Neuronal stem cell (in vitro differentiated cells): Measurements from ENCODE around the gene GJD2.

Experiments used
- DNase-seq: peaks from one replicate; pipeline ENCODE4 v3.0.0-alpha.2; 2013; ENCODE audit warnings: low spot score
- H2AFZ ChIP-seq: one replicate; pipeline ENCODE4 v1.6.1; 2013; ENCODE audit warnings: mild to moderate bottlenecking, low read length, inconsistent platforms
- H2AK5ac ChIP-seq: 2 replicates; pipeline ENCODE4 v1.6.1; 2013; ENCODE audit warnings: low read depth, mild to moderate bottlenecking, inconsistent platforms, low read length, moderate library complexity, mixed read lengths
- H2BK120ac ChIP-seq: 2 replicates; pipeline ENCODE4 v1.6.1; 2013; ENCODE audit warnings: low read depth, mild to moderate bottlenecking, inconsistent platforms, low read length, moderate library complexity, mixed read lengths
- H2BK12ac ChIP-seq: one replicate; pipeline ENCODE4 v1.6.1; 2013; ENCODE audit warnings: low read length, inconsistent platforms
- H2BK15ac ChIP-seq: 2 replicates; pipeline ENCODE4 v1.6.1; 2013; ENCODE audit warnings: mild to moderate bottlenecking, low read length, inconsistent platforms, mixed read lengths
- H2BK5ac ChIP-seq: one replicate; pipeline ENCODE4 v1.6.1; 2013; ENCODE audit warnings: inconsistent platforms, mild to moderate bottlenecking, low read length, moderate library complexity
- H3K14ac ChIP-seq: one replicate; pipeline ENCODE4 v1.6.1; 2013; ENCODE audit warnings: low read length, inconsistent platforms
- H3K18ac ChIP-seq: 2 replicates; pipeline ENCODE4 v1.6.1; 2013; ENCODE audit warnings: low read length, inconsistent platforms
- H3K23ac ChIP-seq: 2 replicates; pipeline ENCODE4 v1.6.1; 2013; ENCODE audit warnings: low read depth, mild to moderate bottlenecking, mixed read lengths, low read length, inconsistent platforms; ENCODE audit not compliant: poor library complexity
- H3K27ac ChIP-seq: replicated peaks from 3 replicates; pipeline ENCODE4 v1.5.1; 2013; ENCODE audit warnings: low read length, inconsistent platforms
- H3K27me3 ChIP-seq, 3 experiments: 2 replicates each; pipeline ENCODE4 v1.6.1; 2013; ENCODE audit warnings: low read length in 3 of 3, mild to moderate bottlenecking in 2 of 3, inconsistent platforms in 1 of 3, low read depth in 1 of 3, mixed read lengths in 1 of 3, moderate library complexity in 1 of 3; ENCODE audit not compliant: control insufficient read depth in 3 of 3, insufficient read depth in 3 of 3
- H3K36me3 ChIP-seq, 2 donors: replicated peaks in 1 of 2; 2 replicates each; pipeline ENCODE4 v1.6.1; 2013; ENCODE audit warnings: low read length in 2 of 2; ENCODE audit not compliant: control insufficient read depth in 2 of 2, insufficient read depth in 2 of 2
- H3K4ac ChIP-seq: 2 replicates; pipeline ENCODE4 v1.6.1; 2013; ENCODE audit warnings: inconsistent platforms, mild to moderate bottlenecking, low read length, moderate library complexity
- H3K4me1 ChIP-seq, 2 donors: 1 replicate in 1 of 2; 2 replicates in 1 of 2; pipeline ENCODE4 v1.6.1; 2013; ENCODE audit warnings: low read length in 2 of 2, low read depth in 1 of 2; ENCODE audit not compliant: control insufficient read depth in 2 of 2, insufficient read depth in 1 of 2
- H3K4me2 ChIP-seq: one replicate; pipeline ENCODE4 v1.6.1; 2013; ENCODE audit warnings: mild to moderate bottlenecking, low read length, inconsistent platforms; ENCODE audit not compliant: insufficient read depth, poor library complexity, severe bottlenecking
- H3K4me3 ChIP-seq, 2 donors: 2 replicates each; pipeline ENCODE4 v1.5.1; 2013; ENCODE audit warnings: low read length in 2 of 2, mild to moderate bottlenecking in 2 of 2, inconsistent platforms in 1 of 2, moderate library complexity in 1 of 2
- H3K79me1 ChIP-seq: one replicate; pipeline ENCODE4 v1.6.1; 2013; ENCODE audit warnings: low read depth, mild to moderate bottlenecking, inconsistent platforms, low read length, moderate library complexity
- H3K9ac ChIP-seq: one replicate; pipeline ENCODE4 v1.6.1; 2013; ENCODE audit warnings: mild to moderate bottlenecking, low read depth, low read length, inconsistent platforms; ENCODE audit not compliant: poor library complexity
- H3K9me3 ChIP-seq, 2 donors: replicated peaks in 1 of 2; 2 replicates each; pipeline versions ENCODE3 to v1.6.1; 2013; ENCODE audit warnings: low read length in 2 of 2, mild to moderate bottlenecking in 2 of 2, inconsistent platforms in 1 of 2, low read depth in 1 of 2, mixed read lengths in 1 of 2, moderate library complexity in 1 of 2; ENCODE audit not compliant: control insufficient read depth in 2 of 2, insufficient read depth in 1 of 2
- H4K8ac ChIP-seq: one replicate; pipeline ENCODE4 v1.6.1; 2013; ENCODE audit warnings: low read depth, mild to moderate bottlenecking, inconsistent platforms, low read length, moderate library complexity
- H4K91ac ChIP-seq: one replicate; pipeline ENCODE4 v1.6.1; 2013; ENCODE audit warnings: low read length, low read depth, mild to moderate bottlenecking, inconsistent platforms; ENCODE audit not compliant: poor library complexity
- WGBS, 2 donors: extraction: QIAGEN DNeasy Blood & Tissue Kit; methylation state at CpG; one replicate each; pipeline ENCODE4 v1.1.7; 2013; ENCODE audit warnings: missing lambda C conversion rate in 2 of 2, mixed read lengths in 1 of 2; ENCODE audit not compliant: insufficient read length in 2 of 2, insufficient replicate concordance in 1 of 2; ENCODE audit errors: extremely low coverage in 2 of 2; 5-methylcytosine and 5-hydroxymethylcytosine counted together

Gene GJD2

GRCh38 chr15:34776606-34777105 lies 21.9 kb upstream of the GJD2 start:
- no peak overlapping the region for H4K91ac ChIP-seq
- H3K14ac ChIP-seq: no peak overlapping the region
- WGBS, 2 donors: no CpG with 5 or more reads among the region's 2 CpGs
- no peak overlapping the region for H2BK120ac ChIP-seq
- no peak overlapping the region for H3K4me2 ChIP-seq
- no peak overlapping the region for H3K18ac ChIP-seq
- no peaks in the 10 kb centered on the region for H3K79me1 ChIP-seq
- DNase-seq: no peak
- H3K9me3 ChIP-seq: no peaks in the 10 kb centered on the region
- H2BK15ac ChIP-seq: no peak overlapping the region
- no peak overlapping the region for H3K9ac ChIP-seq
- H3K4me1 ChIP-seq: peaks cover 0 to 2% of the 10 kb centered on the region in 2 donors
- H3K27ac ChIP-seq: no peak overlapping the region
- no peaks in the 10 kb centered on the region for H3K36me3 ChIP-seq
- H4K8ac ChIP-seq: no peak overlapping the region
- H3K4me3 ChIP-seq: no peak overlapping the region
- H2AK5ac ChIP-seq: no peak overlapping the region
- H3K23ac ChIP-seq: no peak overlapping the region
- H2BK5ac ChIP-seq: no peak overlapping the region
- no peak overlapping the region for H2AFZ ChIP-seq
- H3K27me3 ChIP-seq: peaks cover 0 to 3% (median 0%) of the 10 kb centered on the region in 3 experiments
- no peak overlapping the region for H3K4ac ChIP-seq
- no peak overlapping the region for H2BK12ac ChIP-seq

- no peak overlapping the region for H2BK120ac ChIP-seq
- peaks cover 0 to 5% of the 10 kb centered on the region in 2 donors for H3K4me1 ChIP-seq
- H3K4me2 ChIP-seq: no peak overlapping the region
- H3K27me3 ChIP-seq: peaks cover 0 to 5% (median 0%) of the 10 kb centered on the region in 3 experiments
- no peak overlapping the region for H4K8ac ChIP-seq
- no peak overlapping the region for H3K14ac ChIP-seq
- DNase-seq: no peak
- no peaks in the 10 kb centered on the region for H3K79me1 ChIP-seq
- H2BK15ac ChIP-seq: no peak overlapping the region
- H3K18ac ChIP-seq: no peak overlapping the region
- H3K27ac ChIP-seq: no peak overlapping the region
- no peak overlapping the region for H2BK5ac ChIP-seq
- H3K36me3 ChIP-seq: no peaks in the 10 kb centered on the region
- no peaks in the 10 kb centered on the region for H3K9me3 ChIP-seq
- H2BK12ac ChIP-seq: no peak overlapping the region
- no peak overlapping the region for H2AFZ ChIP-seq
- H2AK5ac ChIP-seq: no peak overlapping the region
- no CpG with 5 or more reads among the region's 2 CpGs for WGBS, 2 donors
- H3K23ac ChIP-seq: no peak overlapping the region
- H4K91ac ChIP-seq: no peak overlapping the region
- H3K4me3 ChIP-seq: no peak overlapping the region
- H3K4ac ChIP-seq: no peak overlapping the region
- H3K9ac ChIP-seq: no peak overlapping the region
These were observed 19.1 kb upstream of the GJD2 start for GRCh38 chr15:34773917-34774316.

- no peak overlapping the region for H3K4me2 ChIP-seq
- H3K4me3 ChIP-seq: no peak overlapping the region
- no peak overlapping the region for H4K91ac ChIP-seq
- no peak overlapping the region for H2BK5ac ChIP-seq
- no peak overlapping the region for H3K14ac ChIP-seq
- H3K23ac ChIP-seq: no peak overlapping the region
- H3K9me3 ChIP-seq: no peaks in the 10 kb centered on the region
- H3K36me3 ChIP-seq: no peaks in the 10 kb centered on the region
- H2AFZ ChIP-seq: no peak overlapping the region
- peaks cover 0 to 5% of the 10 kb centered on the region in 2 donors for H3K4me1 ChIP-seq
- no peak overlapping the region for H2BK15ac ChIP-seq
- no peak overlapping the region for H4K8ac ChIP-seq
- no peak overlapping the region for H3K4ac ChIP-seq
- no peak for DNase-seq
- H3K27me3 ChIP-seq: peaks cover 0 to 5% (median 0%) of the 10 kb centered on the region in 3 experiments
- no peak overlapping the region for H3K9ac ChIP-seq
- no peak overlapping the region for H3K18ac ChIP-seq
- H3K79me1 ChIP-seq: no peaks in the 10 kb centered on the region
- H2AK5ac ChIP-seq: no peak overlapping the region
- no peak overlapping the region for H2BK12ac ChIP-seq
- no peak overlapping the region for H3K27ac ChIP-seq
- H2BK120ac ChIP-seq: no peak overlapping the region
These were observed 18.2 kb upstream of the GJD2 start for GRCh38 chr15:34773013-34773412.

GRCh38 chr15:34772312-34772711 lies 17.5 kb upstream of the GJD2 start:
- Histone ChIP-seq H2AFZ (no peak overlapping the region), H3K4ac (no peak overlapping the region), H2BK15ac (no peak overlapping the region), H4K91ac (no peak overlapping the region), H3K4me3 (no peak overlapping the region), H3K4me2 (no peak overlapping the region), H3K79me1 (no peaks in the 10 kb centered on the region), H3K23ac (no peak overlapping the region), H2AK5ac (no peak overlapping the region), H4K8ac (no peak overlapping the region), H2BK120ac (no peak overlapping the region), H3K9me3 (no peaks in the 10 kb centered on the region), H3K18ac (no peak overlapping the region), H3K4me1 (peaks cover 0 to 5% of the 10 kb centered on the region in 2 donors), H3K14ac (no peak overlapping the region), H3K27ac (no peak overlapping the region), H3K36me3 (no peaks in the 10 kb centered on the region), H3K9ac (no peak overlapping the region), H2BK12ac (no peak overlapping the region), H3K27me3 (peaks cover 0 to 5% (median 0%) of the 10 kb centered on the region in 3 experiments), H2BK5ac (no peak overlapping the region)
- no peak for DNase-seq
- no CpG with 5 or more reads among the region's 2 CpGs for WGBS, 2 donors
